Cardiac muscle cell (in vitro differentiated cells and primary cell): ENCODE measurements around the gene AZIN2. TPM values are rescaled to one million over a fixed set of nuclear protein-coding genes. Genes with fewer than 3 reads are reported as not detected.
"Not testable (repeated sequence)": the region's sequence is repeated elsewhere in the genome, so short reads cannot be mapped to it uniquely, and the experiment has no call there.

Source experiments
- DNase-seq, 2 donors: peaks; one replicate each; pipeline versions ENCODE4 v3.0.0 to v3.0.0-alpha.2; 2010 to 2017; ENCODE audit warnings: low read depth in 1 of 2, low spot score in 1 of 2
- H3K27ac ChIP-seq: fragments of 200-600 bp; sonication (generic); 2 replicates; pipeline ENCODE4 v1.5.1; 2016
- H3K27me3 ChIP-seq: fragments of 200-600 bp; sonication (generic); 2 replicates; pipeline ENCODE4 v1.6.0; 2016; ENCODE audit warnings: control low read depth
- H3K36me3 ChIP-seq: fragments of 200-600 bp; sonication (generic); 2 replicates; pipeline ENCODE4 v1.5.1; 2016; ENCODE audit warnings: control low read depth
- H3K4me1 ChIP-seq: fragments of 200-600 bp; sonication (generic); 2 replicates; pipeline ENCODE4 v1.8.1; 2017; ENCODE audit warnings: low read depth, mild to moderate bottlenecking, mixed run types
- H3K4me3 ChIP-seq: fragments of 200-600 bp; sonication (generic); 2 replicates; pipeline ENCODE4 v1.5.1; 2016; ENCODE audit warnings: mild to moderate bottlenecking
- H3K9me3 ChIP-seq: fragments of 200-600 bp; sonication (generic); 2 replicates; pipeline ENCODE4 v1.5.1; 2017; ENCODE audit warnings: low read depth, mild to moderate bottlenecking, control low read depth
- polyA plus RNA-seq: library from polyadenylated mRNA; unstranded; fragments of >200 nt; fragmentation: Nextera tagmentation; extraction: Ambion mirVana; gene quantifications from 2 replicates; pipeline ENCODE4 v1.2.1, GENCODE V29; 2016
- total RNA-seq: library from RNA; depleted of rRNA; stranded (reverse); fragments of >200 nt; gene quantifications from 2 replicates; pipeline ENCODE4 v1.2.3, GENCODE V29; 2016
- TF ChIP-seq, protein P1 (sequence below): IDR thresholded peaks from 2 replicates; pipeline ENCODE4 v1.5.1; 2012; ENCODE audit warnings: low read depth, mild to moderate bottlenecking, low read length

Gene AZIN2
- total and polyA plus RNA-seq, 2 experiments from 2014 or later = 7.7 to 18.6 TPM

DNA sequence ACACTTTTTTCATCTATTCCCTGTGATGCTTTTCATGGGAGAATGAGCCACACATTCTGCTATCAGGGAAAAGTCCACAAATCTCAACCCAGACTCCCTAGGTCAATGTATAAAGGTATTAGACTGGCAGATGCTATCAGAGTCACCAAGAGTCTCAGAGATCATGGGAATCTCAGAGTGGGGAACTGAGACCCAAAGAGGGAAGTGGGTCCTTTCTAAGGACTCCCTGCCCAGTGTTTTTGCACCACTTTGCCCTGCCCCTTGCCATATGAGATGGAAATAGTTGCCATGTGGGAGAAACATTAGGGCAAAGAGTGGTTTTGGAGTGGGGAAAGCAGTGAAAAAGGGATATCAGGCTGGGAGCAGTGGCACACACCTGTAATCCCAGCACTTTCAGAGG, 19.1 kb upstream of the AZIN2 start:
- no peak for DNase-seq
- Histone ChIP-seq H3K4me3 (no peak overlapping the region), H3K27ac (no peak overlapping the region), H3K9me3 (no peaks in the 10 kb centered on the region), H3K36me3 (no peaks in the 10 kb centered on the region), H3K27me3 (no peaks in the 10 kb centered on the region), H3K4me1 (no peaks in the 10 kb centered on the region)
- TF ChIP-seq, protein P1, sequence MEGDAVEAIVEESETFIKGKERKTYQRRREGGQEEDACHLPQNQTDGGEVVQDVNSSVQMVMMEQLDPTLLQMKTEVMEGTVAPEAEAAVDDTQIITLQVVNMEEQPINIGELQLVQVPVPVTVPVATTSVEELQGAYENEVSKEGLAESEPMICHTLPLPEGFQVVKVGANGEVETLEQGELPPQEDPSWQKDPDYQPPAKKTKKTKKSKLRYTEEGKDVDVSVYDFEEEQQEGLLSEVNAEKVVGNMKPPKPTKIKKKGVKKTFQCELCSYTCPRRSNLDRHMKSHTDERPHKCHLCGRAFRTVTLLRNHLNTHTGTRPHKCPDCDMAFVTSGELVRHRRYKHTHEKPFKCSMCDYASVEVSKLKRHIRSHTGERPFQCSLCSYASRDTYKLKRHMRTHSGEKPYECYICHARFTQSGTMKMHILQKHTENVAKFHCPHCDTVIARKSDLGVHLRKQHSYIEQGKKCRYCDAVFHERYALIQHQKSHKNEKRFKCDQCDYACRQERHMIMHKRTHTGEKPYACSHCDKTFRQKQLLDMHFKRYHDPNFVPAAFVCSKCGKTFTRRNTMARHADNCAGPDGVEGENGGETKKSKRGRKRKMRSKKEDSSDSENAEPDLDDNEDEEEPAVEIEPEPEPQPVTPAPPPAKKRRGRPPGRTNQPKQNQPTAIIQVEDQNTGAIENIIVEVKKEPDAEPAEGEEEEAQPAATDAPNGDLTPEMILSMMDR = no peak

DNA sequence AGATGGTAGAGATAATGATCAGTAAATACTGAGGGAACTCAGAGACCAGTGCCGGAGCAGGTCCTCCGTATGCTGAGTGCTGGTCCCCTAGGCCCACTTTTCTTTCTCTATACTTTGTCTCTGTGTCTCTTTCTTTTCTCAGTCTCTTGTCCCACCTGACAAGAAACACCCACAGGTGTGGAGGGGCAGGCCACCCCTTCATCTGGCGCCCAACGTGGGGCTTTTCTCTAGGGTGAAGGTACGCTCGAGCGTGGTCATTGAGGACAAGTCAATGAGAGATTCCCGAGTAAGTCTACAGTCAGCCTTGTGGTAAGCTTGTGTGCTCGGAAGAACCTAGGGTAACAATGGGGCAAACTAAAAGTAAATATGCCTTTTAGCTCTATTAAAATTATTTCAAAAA, 16.7 kb upstream of the AZIN2 start:
- H3K4me3 ChIP-seq, DNase-seq, H3K36me3 ChIP-seq, H3K27me3 ChIP-seq, H3K27ac ChIP-seq, H3K9me3 ChIP-seq, H3K4me1 ChIP-seq: not testable (repeated sequence)

DNA sequence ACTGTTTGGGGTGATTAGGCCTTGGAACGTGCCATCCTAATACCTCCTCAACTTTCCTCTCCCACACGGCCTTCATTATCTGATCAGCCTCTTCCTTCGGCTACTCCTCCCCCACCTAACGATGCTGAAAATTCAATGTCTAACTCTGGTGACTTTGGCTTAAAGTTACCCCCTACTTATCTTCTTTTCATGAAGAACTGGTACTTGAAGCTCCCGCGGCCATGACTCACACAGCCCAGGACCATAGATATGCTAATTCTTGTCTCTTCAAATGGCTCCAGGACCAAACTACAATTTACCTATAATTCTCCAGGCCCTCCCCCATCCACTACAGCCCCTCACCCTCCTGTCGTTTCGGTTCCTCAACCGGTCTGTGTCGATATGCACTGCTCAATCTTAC, 15.7 kb upstream of the AZIN2 start:
- Histone ChIP-seq H3K27me3 (peaks cover 4% of the 10 kb centered on the region), H3K4me1 (no peaks in the 10 kb centered on the region), H3K36me3 (no peaks in the 10 kb centered on the region), H3K4me3 (no peak overlapping the region), H3K9me3 (no peaks in the 10 kb centered on the region), H3K27ac (no peak overlapping the region)
- TF ChIP-seq, protein P1 = no peak
- DNase-seq = no peak

DNA sequence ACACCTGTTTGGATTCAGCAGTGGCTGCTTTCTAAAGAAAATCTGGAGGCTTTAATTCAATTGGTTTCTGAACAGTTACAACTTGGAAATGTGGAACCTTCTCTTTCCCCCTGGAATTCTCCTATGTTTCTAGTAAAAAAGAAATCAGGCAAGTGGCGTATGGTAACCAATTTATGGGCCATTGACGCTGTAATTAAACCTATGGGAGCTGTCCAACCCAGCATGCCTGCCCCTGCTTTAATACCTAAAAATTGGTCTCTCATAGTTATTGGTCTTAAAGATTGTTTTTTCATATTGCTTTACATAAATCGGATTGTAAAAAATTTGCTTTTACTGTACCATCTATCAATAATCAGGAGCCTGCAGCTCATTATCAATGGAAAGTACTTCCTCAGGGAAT, 14.5 kb upstream of the AZIN2 start:
- not testable (repeated sequence) for DNase-seq, H3K9me3 ChIP-seq, H3K4me3 ChIP-seq, H3K27me3 ChIP-seq, H3K27ac ChIP-seq, H3K36me3 ChIP-seq, H3K4me1 ChIP-seq

DNA sequence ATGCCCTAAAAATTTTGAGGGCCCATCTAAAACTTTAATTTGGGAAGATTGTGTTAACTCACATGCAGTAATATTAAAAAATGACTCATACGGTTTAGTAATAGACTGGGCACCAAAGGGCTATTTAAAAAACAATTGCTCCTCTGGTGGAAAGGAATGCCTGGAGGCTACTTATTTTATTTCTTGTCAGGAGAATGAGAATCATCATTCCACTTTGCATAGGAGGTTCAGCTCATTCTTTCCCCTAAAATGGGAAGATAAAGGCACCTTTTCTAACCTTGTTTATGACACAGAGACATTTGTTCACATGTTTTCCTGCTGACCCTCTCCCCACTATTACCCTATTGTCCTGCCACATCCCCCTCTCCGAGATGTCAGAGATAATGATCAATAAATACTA, 12.8 kb upstream of the AZIN2 start:
- H3K4me1 ChIP-seq, DNase-seq, H3K27ac ChIP-seq, H3K36me3 ChIP-seq, H3K9me3 ChIP-seq, H3K4me3 ChIP-seq, H3K27me3 ChIP-seq: not testable (repeated sequence)

DNA sequence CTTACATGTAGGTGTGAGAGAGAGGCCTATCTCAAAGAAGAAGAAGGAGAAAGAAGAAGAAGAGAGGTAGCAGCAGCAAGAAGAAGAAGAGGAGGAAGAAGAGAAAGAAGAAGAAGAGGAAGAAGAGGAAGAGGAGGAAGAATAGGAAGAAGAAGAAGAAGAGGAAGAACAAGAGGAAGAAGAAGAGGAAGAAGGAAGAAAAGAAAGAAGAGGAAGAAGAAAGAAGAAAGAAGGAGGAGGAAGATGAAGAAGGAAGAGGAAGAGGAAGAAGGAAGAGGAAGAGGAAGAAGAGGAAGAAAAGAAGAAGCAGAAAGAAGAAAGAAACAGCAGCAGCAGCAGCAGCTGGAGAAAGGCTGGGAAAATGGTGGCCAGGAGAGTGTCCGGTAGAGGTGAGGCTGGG, 10.3 kb upstream of the AZIN2 start:
- Histone ChIP-seq H3K9me3 (no peaks in the 10 kb centered on the region), H3K4me3 (no peak overlapping the region), H3K27ac (no peak overlapping the region), H3K27me3 (peaks cover 4% of the 10 kb centered on the region), H3K36me3 (no peaks in the 10 kb centered on the region), H3K4me1 (no peaks in the 10 kb centered on the region)
- TF ChIP-seq, protein P1 = no peak
- DNase-seq = no peak

DNA sequence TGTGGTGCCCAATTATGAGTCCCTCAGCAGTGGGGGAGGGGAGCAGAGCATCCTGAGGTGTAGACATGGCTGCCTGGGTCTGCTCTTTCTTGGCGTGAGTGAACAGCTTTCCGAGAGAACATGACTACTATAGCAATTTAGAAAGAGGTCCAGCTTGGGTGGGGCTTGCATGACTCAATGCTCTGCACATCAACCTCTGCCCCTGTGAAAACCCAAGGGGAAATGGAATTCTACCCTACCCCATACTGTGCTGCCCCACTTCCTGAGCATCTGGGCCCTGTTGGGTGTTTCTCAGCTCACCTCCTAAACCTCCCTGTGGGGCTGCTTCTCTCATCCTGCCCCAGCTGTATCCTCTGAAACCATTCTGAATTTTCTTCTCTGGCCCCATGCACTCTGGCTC, 8.2 kb upstream of the AZIN2 start:
- TF ChIP-seq, protein P1 = no peak
- no peak for DNase-seq
- H3K27me3 ChIP-seq = peaks cover 4% of the 10 kb centered on the region
- H3K27ac ChIP-seq = no peak overlapping the region
- H3K4me1 ChIP-seq = no peaks in the 10 kb centered on the region
- no peak overlapping the region for H3K4me3 ChIP-seq
- H3K9me3 ChIP-seq = no peaks in the 10 kb centered on the region
- H3K36me3 ChIP-seq = no peaks in the 10 kb centered on the region
